Stimulated activated CD8-positive, alpha-beta memory T cell treated with anti-CD3 and anti-CD28 coated beads, Interleukin-15, amount 100 ng/mL, for 48 hours (primary cell): ENCODE data around the gene GCH1.

Source experiments
- DNase-seq, 2 donors: peaks; one replicate each; pipeline ENCODE4 v3.0.0-alpha.2; 2020; ENCODE audit warnings: low read depth in 2 of 2

The GCH1 gene

GRCh38 chr14:54866588-54866987 lies 36.0 kb downstream of the GCH1 start:
- DNase-seq = no peak

GRCh38 chr14:54864526-54864925 lies 38.1 kb downstream of the GCH1 start:
- no peak for DNase-seq

GRCh38 chr14:54857830-54858269 lies 44.8 kb downstream of the GCH1 start:
- DNase-seq = no peak

GRCh38 chr14:54856152-54856551 lies 46.5 kb downstream of the GCH1 start:
- no peak for DNase-seq

- DNase-seq = no peak
These were observed 48.4 kb downstream of the GCH1 start for GRCh38 chr14:54854181-54854580.

GRCh38 chr14:54853339-54853738 lies 49.3 kb downstream of the GCH1 start:
- DNase-seq = no peak

- DNase-seq = no peak
These were observed 50.4 kb downstream of the GCH1 start for GRCh38 chr14:54852215-54852614.

GRCh38 chr14:54848910-54849309 lies 53.7 kb downstream of the GCH1 start:
- no peak for DNase-seq

- no peak for DNase-seq
These were observed 57.0 kb downstream of the GCH1 start for GRCh38 chr14:54845641-54846040.

GRCh38 chr14:54844479-54844878 lies 58.1 kb downstream of the GCH1 start:
- DNase-seq = no peak

GRCh38 chr14:54840798-54841197 lies 61.8 kb downstream of the GCH1 start:
- DNase-seq = no peak

- DNase-seq = no peak
These were observed 62.3 kb downstream of the GCH1 start for GRCh38 chr14:54840336-54840735.

- DNase-seq = no peak
These were observed 62.9 kb downstream of the GCH1 start for GRCh38 chr14:54839701-54840119.

- no peak for DNase-seq
These were observed 63.6 kb downstream of the GCH1 start for GRCh38 chr14:54838931-54839512.

GRCh38 chr14:54837508-54838149 lies 65.0 kb downstream of the GCH1 start:
- DNase-seq = no peak

GRCh38 chr14:54836231-54836630 lies 66.4 kb downstream of the GCH1 start:
- DNase-seq = no peak

- DNase-seq = no peak
These were observed 67.9 kb downstream of the GCH1 start for GRCh38 chr14:54834727-54835126.

- DNase-seq = no peak
These were observed 68.5 kb downstream of the GCH1 start for GRCh38 chr14:54834081-54834480.

GRCh38 chr14:54830650-54831049 lies 72.0 kb downstream of the GCH1 start:
- no peak for DNase-seq

- no peak for DNase-seq
These were observed 73.0 kb downstream of the GCH1 start for GRCh38 chr14:54829486-54830224.

- DNase-seq = no peak
These were observed 74.6 kb downstream of the GCH1 start for GRCh38 chr14:54828037-54828436.

- DNase-seq = no peak
These were observed 78.7 kb downstream of the GCH1 start for GRCh38 chr14:54823757-54824549.
